IMR-90 (cell line): ENCODE data around the gene BASP1. TPM values are rescaled to one million over a fixed set of nuclear protein-coding genes. Genes with fewer than 3 reads are reported as not detected.

Source experiments
- ATAC-seq: fragments of 200-7000 bp; cut with Tn5 transposase; 2 replicates; pipeline ENCODE4 v1.9.1; 2020; ENCODE audit warnings: low read depth, mild to moderate bottlenecking, moderate library complexity
- BruUV-seq: library from RNA; stranded (reverse); fragments of 400-500 nt; replicated peaks from 2 replicates; lab custom pipeline; 2021; lab: Mats Ljungman, UMichigan
- CTCF ChIA-PET: fragments of 300-600 bp; formaldehyde crosslinking; extraction: SDS; loops from one replicate; lab custom pipeline; 2021; ENCODE audit warnings: antibody characterized with exemption; lab: Yijun Ruan, JAX
- POLR2A ChIA-PET: fragments of 300-600 bp; sonication (Branson Sonifier 250); formaldehyde crosslinking; loops from one replicate; lab custom pipeline; 2022; ENCODE audit warnings: antibody characterized with exemption; ENCODE audit not compliant: unreplicated experiment; lab: Charles Lee
- DNase-seq: peaks from one replicate; pipeline ENCODE4 v3.0.0; 2013
- H2AFZ ChIP-seq: replicated peaks from 2 replicates; pipeline ENCODE3; 2013; ENCODE audit warnings: low read length, mild to moderate bottlenecking; ENCODE audit not compliant: poor library complexity
- H2AK5ac ChIP-seq: 2 replicates; pipeline ENCODE4 v1.6.1; 2013; ENCODE audit warnings: low read depth, low read length, inconsistent platforms
- H2AK9ac ChIP-seq: replicated peaks from 2 replicates; pipeline ENCODE3; 2013; ENCODE audit warnings: mild to moderate bottlenecking, low read depth, low read length, moderate library complexity; ENCODE audit not compliant: poor library complexity
- H2BK120ac ChIP-seq: 2 replicates; pipeline ENCODE4 v1.6.1; 2013; ENCODE audit warnings: low read depth, low read length, inconsistent platforms
- H2BK15ac ChIP-seq: 3 replicates; pipeline ENCODE4 v1.6.1; 2013; ENCODE audit warnings: low read depth, low read length, inconsistent platforms
- H2BK20ac ChIP-seq: 2 replicates; pipeline ENCODE4 v1.6.1; 2013; ENCODE audit warnings: low read depth, mild to moderate bottlenecking, inconsistent platforms, low read length, moderate library complexity
- H2BK5ac ChIP-seq: 2 replicates; pipeline ENCODE4 v1.6.1; 2013; ENCODE audit warnings: mild to moderate bottlenecking, low read depth, low read length, inconsistent platforms; ENCODE audit not compliant: poor library complexity, severe bottlenecking
- H3K14ac ChIP-seq: replicated peaks from 2 replicates; pipeline ENCODE4 v1.6.1; 2013; ENCODE audit warnings: low read depth, low read length, inconsistent platforms
- H3K18ac ChIP-seq: 2 replicates; pipeline ENCODE4 v1.6.1; 2013; ENCODE audit warnings: low read depth, low read length, control low read depth
- H3K23ac ChIP-seq: 2 replicates; pipeline ENCODE4 v1.6.1; 2013; ENCODE audit warnings: low read depth, low read length, inconsistent platforms
- H3K27ac ChIP-seq: 2 replicates; pipeline ENCODE4 v1.5.1; 2013; ENCODE audit warnings: mild to moderate bottlenecking, control low read depth, low read length; ENCODE audit not compliant: insufficient read depth
- H3K27me3 ChIP-seq: 2 replicates; pipeline ENCODE4 v1.6.1; 2013; ENCODE audit warnings: low read length; ENCODE audit not compliant: control insufficient read depth, insufficient read depth
- H3K36me3 ChIP-seq: 2 replicates; pipeline ENCODE4 v1.6.1; 2013; ENCODE audit warnings: low read length, mixed read lengths; ENCODE audit not compliant: control insufficient read depth, insufficient read depth
- H3K4ac ChIP-seq: 2 replicates; pipeline ENCODE4 v1.6.1; 2013; ENCODE audit warnings: low read depth, low read length, inconsistent platforms
- H3K4me1 ChIP-seq: 2 replicates; pipeline ENCODE4 v1.6.1; 2013; ENCODE audit warnings: low read length, mixed read lengths; ENCODE audit not compliant: control insufficient read depth, insufficient read depth
- H3K4me2 ChIP-seq: 2 replicates; pipeline ENCODE4 v1.6.1; 2013; ENCODE audit warnings: low read depth, mild to moderate bottlenecking, control low read depth, low read length, moderate library complexity
- H3K4me3 ChIP-seq: 2 replicates; pipeline ENCODE4 v1.5.1; 2013; ENCODE audit warnings: low read depth, mild to moderate bottlenecking, control low read depth, low read length, moderate library complexity; ENCODE audit not compliant: insufficient read depth
- H3K56ac ChIP-seq: 2 replicates; pipeline ENCODE4 v1.6.1; 2013; ENCODE audit warnings: low read length, inconsistent platforms; ENCODE audit not compliant: insufficient read depth; ENCODE audit errors: extremely low read depth
- H3K79me1 ChIP-seq, 2 experiments: 2 replicates each; pipeline ENCODE4 v1.6.1; 2013; ENCODE audit warnings: low read length in 2 of 2, inconsistent platforms in 1 of 2, low read depth in 1 of 2
- H3K9ac ChIP-seq: 2 replicates; pipeline ENCODE4 v1.6.1; 2013; ENCODE audit warnings: low read depth, low read length, control low read depth
- H3K9me1 ChIP-seq: 2 replicates; pipeline ENCODE4 v1.6.1; 2013; ENCODE audit warnings: low read length, inconsistent platforms; ENCODE audit not compliant: insufficient read depth
- H3K9me3 ChIP-seq: 2 replicates; pipeline ENCODE4 v1.6.1; 2013; ENCODE audit warnings: low read length; ENCODE audit not compliant: control insufficient read depth, insufficient read depth
- H4K20me1 ChIP-seq: 2 replicates; pipeline ENCODE4 v1.6.1; 2013; ENCODE audit warnings: low read length, inconsistent platforms; ENCODE audit not compliant: insufficient read depth
- H4K5ac ChIP-seq: 2 replicates; pipeline ENCODE4 v1.6.1; 2013; ENCODE audit warnings: mild to moderate bottlenecking, low read depth, low read length, control low read depth
- H4K8ac ChIP-seq, 2 experiments: 2 replicates each; pipeline ENCODE4 v1.6.1; 2013; ENCODE audit warnings: low read depth in 2 of 2, low read length in 2 of 2, control low read depth in 1 of 2, inconsistent platforms in 1 of 2
- H4K91ac ChIP-seq: 2 replicates; pipeline ENCODE4 v1.6.1; 2013; ENCODE audit warnings: low read depth, low read length, inconsistent platforms; ENCODE audit not compliant: insufficient read depth
- CEBPB ChIP-seq: IDR thresholded peaks from 2 replicates; pipeline ENCODE4 v1.6.1; 2012; ENCODE audit warnings: low read depth, low read length, improper control_type of control experiment
- CHD1 ChIP-seq: IDR thresholded peaks from 2 replicates; pipeline ENCODE4 v1.6.1; 2012; ENCODE audit warnings: low read depth, low read length, improper control_type of control experiment
- CTCF ChIP-seq: conservative IDR thresholded peaks from 2 replicates; pipeline ENCODE4 v1.5.1; 2012; ENCODE audit warnings: mild to moderate bottlenecking, low read depth, low read length, improper control_type of control experiment
- ELK1 ChIP-seq: fragments of 150-350 bp; IDR thresholded peaks from 2 replicates; pipeline ENCODE4 v1.6.1; 2016; ENCODE audit warnings: low read depth, mild to moderate bottlenecking, low read length, moderate library complexity, borderline replicate concordance
- FOS ChIP-seq: fragments of 150-350 bp; IDR thresholded peaks from 2 replicates; pipeline ENCODE4 v1.6.1; 2016; ENCODE audit warnings: low read depth, low read length
- MAFK ChIP-seq: IDR thresholded peaks from 2 replicates; pipeline ENCODE4 v1.6.1; 2012; ENCODE audit warnings: low read depth, low read length, improper control_type of control experiment
- MXI1 ChIP-seq: IDR thresholded peaks from 2 replicates; pipeline ENCODE4 v1.6.1; 2012; ENCODE audit warnings: low read depth, mild to moderate bottlenecking, low read length, moderate library complexity, borderline replicate concordance
- NFE2L2 ChIP-seq: fragments of 150-350 bp; IDR thresholded peaks from 2 replicates; pipeline ENCODE4 v1.6.1; 2016; ENCODE audit warnings: low read depth, mild to moderate bottlenecking, low read length
- POLR2A ChIP-seq: IDR thresholded peaks from 2 replicates; pipeline ENCODE4 v1.6.1; 2012; ENCODE audit warnings: mild to moderate bottlenecking, low read depth, low read length
- RAD21 ChIP-seq: IDR thresholded peaks from 2 replicates; pipeline ENCODE4 v1.6.1; 2012; ENCODE audit warnings: low read length, improper control_type of control experiment
- RCOR1 ChIP-seq: IDR thresholded peaks from 2 replicates; pipeline ENCODE4 v1.6.1; 2012; ENCODE audit warnings: mild to moderate bottlenecking, low read length, improper control_type of control experiment; ENCODE audit not compliant: insufficient replicate concordance
- SMC3 ChIP-seq: fragments of 150-350 bp; IDR thresholded peaks from 2 replicates; pipeline ENCODE4 v1.6.1; 2016; ENCODE audit warnings: low read depth, mild to moderate bottlenecking, antibody characterized with exemption, low read length, moderate library complexity
- USF2 ChIP-seq: fragments of 150-350 bp; IDR thresholded peaks from 2 replicates; pipeline ENCODE4 v1.6.1; 2017; ENCODE audit warnings: mild to moderate bottlenecking, antibody characterized with exemption, low read length, low read depth
- WGBS, 2 experiments: methylation state at CpG; one replicate each; pipeline versions ENCODE4 v1.1.5 to v1.1.7; 2013; ENCODE audit warnings: missing lambda C conversion rate in 2 of 2; ENCODE audit not compliant: insufficient read length in 1 of 2; ENCODE audit errors: extremely low coverage in 2 of 2; 5-methylcytosine and 5-hydroxymethylcytosine counted together
- dilution Hi-C: fragments of 300-500 bp; cut with HindIII; formaldehyde crosslinking; loops from one replicate; pipeline ENCODE4 v1.14.3; 2018; ENCODE audit warnings: low sequenced_read_pairs; ENCODE audit not compliant: unreplicated experiment
- in situ Hi-C: fragments of 300-500 bp; cut with MboI; formaldehyde crosslinking; loops from 3 replicates; pipeline ENCODE4 v1.14.3; 2019; ENCODE audit warnings: low sequenced_read_pairs, inconsistent platforms, mixed read lengths
- intact Hi-C: fragments of 100-400 bp; cut with micrococcal nuclease; formaldehyde crosslinking; loops from 2 replicates; pipeline ENCODE4 v1.10.0; 2022
- polyA plus RNA-seq, 3 experiments: library from polyadenylated mRNA; depleted of rRNA; stranded (reverse); fragments of >200 nt; gene quantifications; 2 replicates each; pipeline ENCODE4 v1.2.3, GENCODE V29; 2012; ENCODE audit warnings: low replicate concordance in 1 of 3
- total RNA-seq: library from RNA; depleted of rRNA; stranded (reverse); fragments of >200 nt; gene quantifications from 2 replicates; pipeline ENCODE4 v1.2.3, GENCODE V29; 2012

The BASP1 gene
- total and polyA plus RNA-seq, 2 of the 4 experiments (the other 2 are of a cell fraction), result 39.6 to 103 TPM

GRCh38 chr5:17184588-17184987 lies 32.8 kb upstream of the BASP1 start (continued):
- TF ChIP-seq CHD1, result no peak

- Histone ChIP-seq H3K27me3 (no peaks in the 10 kb centered on the region), H3K27ac (peak overlapping the region; percentile 89), H2AK5ac (peak overlapping the region; percentile 94), H4K8ac (peak overlapping the region; percentile 43 to 55; a peak in 3 of 4 replicates), H3K36me3 (no peaks in the 10 kb centered on the region), H3K79me1 (peaks cover 14 to 62% of the 10 kb centered on the region in 2 experiments; a peak in 3 of 4 replicates), H3K9ac (peak overlapping the region; percentile 59), H3K18ac (peak overlapping the region; percentile 99), H3K4me2 (peak overlapping the region; percentile 12; the same call in 1 of the 2 replicates), H2BK5ac (peak overlapping the region; percentile 98), H3K4ac (peak overlapping the region; percentile 92), H4K91ac (peak overlapping the region; percentile 89), H2AK9ac (no peak overlapping the region), H3K23ac (peak overlapping the region; percentile 47), H3K4me1 (peaks cover 47% of the 10 kb centered on the region), H3K56ac (peak overlapping the region; percentile 13; the same call in 1 of the 2 replicates), H3K14ac (peak overlapping the region; percentile 65), H2BK120ac (peak overlapping the region; percentile 91), H3K9me1 (peaks cover 32% of the 10 kb centered on the region), H2AFZ (no peak overlapping the region), H4K20me1 (peaks cover 8% of the 10 kb centered on the region; the same call in 1 of the 2 replicates), H3K9me3 (no peaks in the 10 kb centered on the region), H2BK20ac (peak overlapping the region; percentile 91), H2BK15ac (peak overlapping the region; percentile 46; the same call in 2 of the 3 replicates), H4K5ac (peak overlapping the region; percentile 92), H3K4me3 (no peak overlapping the region)
- ChIA-PET POLR2A (interaction anchor here (0.6 kb wide), 1 partner anchor 133 kb away, joined by 6 read pairs; no protein-coding TSS in a partner anchor), CTCF (interaction anchor here (1.8 kb wide), 1 partner anchor 53 kb away, joined by 7 read pairs; no protein-coding TSS in a partner anchor)
- ATAC-seq (no peak), DNase-seq (no peak)
- intact Hi-C loops (loop anchor here (1.0 to 5.0 kb wide), 3 partner anchors 165 to 249 kb away; partner anchors contain the start of gene MYO10), in situ Hi-C loops (loop anchor here (5.0 to 10.0 kb wide), 4 partner anchors 58 to 393 kb away; no protein-coding TSS in a partner anchor), dilution Hi-C loops (loop anchor here (25.0 kb wide), 1 partner anchor 398 kb away; no protein-coding TSS in a partner anchor)
- no CpG with 5 or more reads among the region's 3 CpGs for WGBS, 2 experiments
- BruUV-seq, result no TSS peak
- TF ChIP-seq CEBPB, result no peak
- TF ChIP-seq RAD21, result no peak
- TF ChIP-seq CHD1, result no peak
- TF ChIP-seq MXI1, result no peak
- no peak for TF ChIP-seq RCOR1
- TF ChIP-seq SMC3, result no peak
- no peak for TF ChIP-seq POLR2A
- TF ChIP-seq USF2, result no peak
- TF ChIP-seq NFE2L2, result no peak
- no peak for TF ChIP-seq ELK1
- TF ChIP-seq FOS, result no peak
- no peak for TF ChIP-seq MAFK
- no peak for TF ChIP-seq CTCF
These were observed 32.1 kb upstream of the BASP1 start for GRCh38 chr5:17185349-17185748.
